HCT116 (cell line): Measurements from ENCODE around the gene CEP152. TPM values are rescaled to one million over a fixed set of nuclear protein-coding genes. Genes with fewer than 3 reads are reported as not detected.

Experiments used
- ATAC-seq: fragments of 200-7000 bp; cut with Tn5 transposase; 2 replicates; pipeline ENCODE4 v1.9.1; 2020; ENCODE audit warnings: mild to moderate bottlenecking, moderate library complexity
- BruUV-seq: library from RNA; stranded (reverse); fragments of 400-500 nt; replicated peaks from 2 replicates; lab custom pipeline; 2021; lab: Mats Ljungman, UMichigan
- CTCF ChIA-PET: fragments of 300-600 bp; sonication (Branson Sonifier 250); formaldehyde crosslinking; loops from one replicate; lab custom pipeline; 2021; ENCODE audit warnings: antibody characterized with exemption; lab: Charles Lee
- POLR2A ChIA-PET: fragments of 300-600, 350-600 bp; sonication (Branson Sonifier 250); formaldehyde crosslinking; loops from one replicate; lab custom pipeline; 2021; ENCODE audit warnings: antibody characterized with exemption; lab: Charles Lee
- RAD21 ChIA-PET, 2 experiments: fragments of 300-600 bp; sonication (Branson Sonifier 250); formaldehyde crosslinking; loops; one replicate each; lab custom pipeline; 2023; ENCODE audit warnings: low total read pairs in 2 of 2; ENCODE audit not compliant: uncharacterized antibody in 2 of 2, unreplicated experiment in 2 of 2, low non-redundant PET in 1 of 2; lab: Charles Lee
- DNase-seq: peaks from one replicate; pipeline ENCODE4 v3.0.0-alpha.2; 2010; ENCODE audit warnings: low read depth, low spot score
- H2AFZ ChIP-seq: fragments of 200-600 bp; shearing (Covaris generic), sonication (generic); 2 replicates; pipeline ENCODE4 v1.6.1; 2017; ENCODE audit warnings: low read depth, mixed run types, mixed read lengths, antibody characterized with exemption, low read length; ENCODE audit not compliant: poor library complexity, severe bottlenecking
- H3K27ac ChIP-seq: 2 replicates; pipeline ENCODE4 v1.5.1; 2012; ENCODE audit warnings: low read depth, low read length
- H3K27me3 ChIP-seq: fragments of 200-600 bp; sonication (generic); 2 replicates; pipeline ENCODE4 v1.6.1; 2016; ENCODE audit warnings: mixed run types, low read length, mixed read lengths; ENCODE audit not compliant: insufficient read depth
- H3K36me3 ChIP-seq, 2 experiments: fragments of 200-500 bp in 1 of 2; fragments of 200-600 bp in 1 of 2; sonication (Bioruptor generic) in 1 of 2; sonication (generic) in 1 of 2; 2 replicates each; pipeline versions ENCODE4 v1.5.1 to v1.6.1; 2014 to 2016; ENCODE audit warnings: low read length in 2 of 2, inconsistent platforms in 1 of 2, mixed read lengths in 1 of 2, mixed run types in 1 of 2; ENCODE audit not compliant: insufficient read depth in 2 of 2, control insufficient read depth in 1 of 2
- H3K4me1 ChIP-seq, 2 experiments: fragments of 200-600 bp in 1 of 2; sonication (generic) in 1 of 2; 2 replicates each; pipeline versions ENCODE4 v1.5.1 to v1.6.1; 2012 to 2017; ENCODE audit warnings: low read length in 2 of 2, inconsistent platforms in 1 of 2, mild to moderate bottlenecking in 1 of 2, mixed read lengths in 1 of 2, mixed run types in 1 of 2, moderate library complexity in 1 of 2; ENCODE audit not compliant: insufficient read depth in 2 of 2, control insufficient read depth in 1 of 2
- H3K4me2 ChIP-seq: fragments of 200-600 bp; sonication (generic); 2 replicates; pipeline ENCODE4 v1.6.1; 2017; ENCODE audit warnings: mixed run types, low read length, mixed read lengths
- H3K4me3 ChIP-seq, 2 experiments: fragments of 200-600 bp in 1 of 2; sonication (generic) in 1 of 2; replicated peaks in 1 of 2; 2 replicates each; pipeline ENCODE4 v1.5.1; 2011 to 2016; ENCODE audit warnings: low read length in 2 of 2, control low read depth in 1 of 2, low read depth in 1 of 2, mild to moderate bottlenecking in 1 of 2, mixed read lengths in 1 of 2, mixed run types in 1 of 2
- H3K79me2 ChIP-seq: fragments of 200-600 bp; sonication (generic); 2 replicates; pipeline ENCODE4 v1.6.1; 2017; ENCODE audit warnings: mild to moderate bottlenecking, mixed run types, low read length, moderate library complexity, mixed read lengths; ENCODE audit not compliant: insufficient read depth
- H3K9ac ChIP-seq: fragments of 200-600 bp; sonication (generic); 2 replicates; pipeline ENCODE4 v1.6.1; 2016; ENCODE audit warnings: low read length, mixed read lengths
- H3K9me2 ChIP-seq: fragments of 200-600 bp; sonication (generic), shearing (Covaris generic); 2 replicates; pipeline ENCODE4 v1.6.1; 2017; ENCODE audit warnings: mixed run types, mild to moderate bottlenecking, moderate library complexity; ENCODE audit not compliant: insufficient read depth
- H3K9me3 ChIP-seq, 2 experiments: fragments of 200-500 bp in 1 of 2; fragments of 200-600 bp in 1 of 2; sonication (Bioruptor generic) in 1 of 2; sonication (generic) in 1 of 2; 2 replicates each; pipeline ENCODE4 v1.6.1; 2014 to 2017; ENCODE audit warnings: low read length in 2 of 2, mixed read lengths in 2 of 2, inconsistent platforms in 1 of 2, low read depth in 1 of 2, mild to moderate bottlenecking in 1 of 2, mixed run types in 1 of 2, moderate library complexity in 1 of 2; ENCODE audit not compliant: control insufficient read depth in 1 of 2, insufficient read depth in 1 of 2
- H4K20me1 ChIP-seq: fragments of 200-600 bp; sonication (generic), shearing (Covaris generic); 2 replicates; pipeline ENCODE4 v1.6.1; 2017; ENCODE audit warnings: mixed run types, mild to moderate bottlenecking, moderate library complexity; ENCODE audit not compliant: insufficient read depth
- ATF3 ChIP-seq: IDR thresholded peaks from 2 replicates; pipeline ENCODE4 v1.6.1; 2012
- CTCF ChIP-seq, 3 experiments: fragments of 200-600 bp in 1 of 3; sonication (generic) in 1 of 3; IDR thresholded peaks in 2 of 3; conservative IDR thresholded peaks in 1 of 3; 2 replicates each; pipeline ENCODE4 v1.5.1; 2012 to 2017; ENCODE audit warnings: low read depth in 2 of 3, low read length in 2 of 3, antibody characterized with exemption in 1 of 3, borderline replicate concordance in 1 of 3, control low read depth in 1 of 3, mild to moderate bottlenecking in 1 of 3, mixed read lengths in 1 of 3, mixed run types in 1 of 3, moderate library complexity in 1 of 3; ENCODE audit not compliant: insufficient read depth in 1 of 3
- EGR1 ChIP-seq: IDR thresholded peaks from 2 replicates; pipeline ENCODE4 v1.6.1; 2012; ENCODE audit warnings: low read depth
- EZH2 ChIP-seq: fragments of 200-600 bp; sonication (generic); IDR thresholded peaks from 2 replicates; pipeline ENCODE4 v1.6.1; 2017; ENCODE audit warnings: antibody characterized with exemption, mixed run types
- EZH2phosphoT487 ChIP-seq: fragments of 200-600 bp; IDR thresholded peaks from 2 replicates; pipeline ENCODE4 v1.6.1; 2018; ENCODE audit warnings: antibody characterized with exemption, borderline replicate concordance
- FOSL1 ChIP-seq: IDR thresholded peaks from 2 replicates; pipeline ENCODE4 v1.6.1; 2012; ENCODE audit warnings: low read depth
- MAX ChIP-seq: IDR thresholded peaks from 2 replicates; pipeline ENCODE4 v1.6.1; 2012
- RAD21 ChIP-seq: IDR thresholded peaks from 2 replicates; pipeline ENCODE4 v1.6.1; 2012; ENCODE audit warnings: low read depth, mild to moderate bottlenecking
- REST ChIP-seq: IDR thresholded peaks from 2 replicates; pipeline ENCODE4 v1.6.1; 2012; ENCODE audit warnings: low read depth
- SRF ChIP-seq: IDR thresholded peaks from 2 replicates; pipeline ENCODE4 v1.6.1; 2012; ENCODE audit warnings: low read depth
- TCF7L2 ChIP-seq: IDR thresholded peaks from 2 replicates; pipeline ENCODE4 v1.7.0; 2011; ENCODE audit warnings: borderline replicate concordance, inconsistent platforms; ENCODE audit not compliant: insufficient read depth, insufficient read length; ENCODE audit errors: extremely low read depth
- ZNF274 ChIP-seq: fragments of 200-500 bp; sonication (Bioruptor generic); IDR thresholded peaks from 2 replicates; pipeline ENCODE4 v1.6.1; 2014; ENCODE audit warnings: mild to moderate bottlenecking, low read depth, low read length, inconsistent platforms
- intact Hi-C: fragments of 100-400 bp; cut with micrococcal nuclease; formaldehyde crosslinking; loops from 2 replicates; pipeline ENCODE4 v1.10.0; 2022
- total RNA-seq: library from RNA; stranded (reverse); gene quantifications from one replicate; pipeline ENCODE4 v1.2.1, GENCODE V29; 2021; ENCODE audit not compliant: unreplicated experiment

Gene CEP152
- total RNA-seq, 1 experiment from 2014 or later, result 19.7 TPM

- BruUV-seq, result no TSS peak
- Histone ChIP-seq H3K4me2 (no peak overlapping the region), H4K20me1 (no peaks in the 10 kb centered on the region), H3K27ac (no peak overlapping the region), H3K9me3 (no peaks in the 10 kb centered on the region), H3K4me3 (no peak overlapping the region), H3K36me3 (no peaks in the 10 kb centered on the region), H3K9me2 (no peaks in the 10 kb centered on the region), H3K9ac (no peak overlapping the region), H3K79me2 (no peaks in the 10 kb centered on the region), H2AFZ (no peak overlapping the region), H3K27me3 (no peaks in the 10 kb centered on the region), H3K4me1 (0 out of 4 replicates have a peak, but pooled peaks cover 0 to 4% of the 10 kb centered on the region in 2 experiments)
- TF ChIP-seq SRF, result no peak
- TF ChIP-seq FOSL1, result no peak
- TF ChIP-seq REST, result no peak
- TF ChIP-seq CTCF (IDR thresholded peaks at IDR 0.05 in 2 of 3, conservative IDR thresholded peaks at IDR 0.05 in 1 of 3; ENCODE audit: borderline replicate concordance in 1 of 3, insufficient read depth in 1 of 3, low read depth in 2 of 3, low read length in 2 of 3), result no peak
- TF ChIP-seq EZH2, result no peak
- TF ChIP-seq MAX, result no peak
- TF ChIP-seq TCF7L2, result no peak
- no peak for TF ChIP-seq EZH2phosphoT487
- TF ChIP-seq EGR1, result no peak
- TF ChIP-seq RAD21, result no peak
- TF ChIP-seq ZNF274, result no peak
- no peak for TF ChIP-seq ATF3
- DNase-seq (no peak), ATAC-seq (no peak)
- POLR2A ChIA-PET, result no interaction called here
- intact Hi-C loops, result no loop called here
- RAD21 ChIA-PET, result no interaction called here
- CTCF ChIA-PET, result no interaction called here
These were observed 108.2 kb downstream of the CEP152 start for GRCh38 chr15:48702569-48703236.
